GM21825 (cell line): ENCODE results near the gene TUBGCP2.

Source experiments
- ATAC-seq: cut with Tn5 transposase; IDR thresholded peaks from one replicate; pipeline ENCODE4 v1.9.1; 2021; ENCODE audit warnings: mild to moderate bottlenecking, moderate library complexity; ENCODE audit not compliant: unreplicated experiment

Gene TUBGCP2

DNA sequence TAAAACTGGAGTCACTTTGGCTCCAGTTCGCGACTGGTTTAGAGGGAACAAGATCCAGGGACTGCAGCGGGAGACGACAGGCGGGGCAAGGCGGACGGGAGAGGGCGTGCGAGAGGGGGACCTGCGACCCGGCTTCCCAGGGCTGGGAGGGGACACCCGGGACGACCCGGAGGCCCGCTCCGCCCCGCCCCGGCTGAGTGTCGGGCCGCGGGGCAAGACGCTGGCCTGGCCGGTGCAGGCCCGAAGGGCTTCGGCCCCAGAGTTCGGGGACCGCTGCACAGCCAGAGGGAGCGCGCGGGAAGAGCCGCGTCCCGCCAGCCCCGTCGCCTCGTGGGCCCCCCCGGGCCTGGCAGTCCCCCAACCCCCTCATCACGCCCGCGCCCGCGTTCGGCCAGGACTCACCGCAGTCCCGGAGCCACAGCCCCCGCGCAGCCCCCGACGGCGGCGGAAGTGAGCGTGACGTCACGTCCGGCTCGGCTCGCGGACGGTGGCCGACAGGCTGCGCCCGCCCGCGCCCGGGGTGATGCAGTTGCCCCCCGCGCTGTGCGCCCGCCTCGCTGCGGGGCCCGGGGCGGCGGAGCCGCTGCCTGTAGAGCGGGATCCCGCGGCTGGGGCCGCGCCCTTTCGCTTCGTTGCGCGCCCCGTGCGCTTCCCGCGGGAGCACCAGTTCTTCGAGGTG, at the start of gene TUBGCP2, which contains the start of gene ZNF511:
TSS of gene TUBGCP2 (minus strand) at position 452 of the 679 bp plus-strand sequence. CDS start 5,931 bp downstream, outside the sequence.
TSS of gene ZNF511 (plus strand) at position 494 of the 679 bp plus-strand sequence. CDS start at position 524, 30 bp downstream.
- ATAC-seq: peak; percentile 69

DNA sequence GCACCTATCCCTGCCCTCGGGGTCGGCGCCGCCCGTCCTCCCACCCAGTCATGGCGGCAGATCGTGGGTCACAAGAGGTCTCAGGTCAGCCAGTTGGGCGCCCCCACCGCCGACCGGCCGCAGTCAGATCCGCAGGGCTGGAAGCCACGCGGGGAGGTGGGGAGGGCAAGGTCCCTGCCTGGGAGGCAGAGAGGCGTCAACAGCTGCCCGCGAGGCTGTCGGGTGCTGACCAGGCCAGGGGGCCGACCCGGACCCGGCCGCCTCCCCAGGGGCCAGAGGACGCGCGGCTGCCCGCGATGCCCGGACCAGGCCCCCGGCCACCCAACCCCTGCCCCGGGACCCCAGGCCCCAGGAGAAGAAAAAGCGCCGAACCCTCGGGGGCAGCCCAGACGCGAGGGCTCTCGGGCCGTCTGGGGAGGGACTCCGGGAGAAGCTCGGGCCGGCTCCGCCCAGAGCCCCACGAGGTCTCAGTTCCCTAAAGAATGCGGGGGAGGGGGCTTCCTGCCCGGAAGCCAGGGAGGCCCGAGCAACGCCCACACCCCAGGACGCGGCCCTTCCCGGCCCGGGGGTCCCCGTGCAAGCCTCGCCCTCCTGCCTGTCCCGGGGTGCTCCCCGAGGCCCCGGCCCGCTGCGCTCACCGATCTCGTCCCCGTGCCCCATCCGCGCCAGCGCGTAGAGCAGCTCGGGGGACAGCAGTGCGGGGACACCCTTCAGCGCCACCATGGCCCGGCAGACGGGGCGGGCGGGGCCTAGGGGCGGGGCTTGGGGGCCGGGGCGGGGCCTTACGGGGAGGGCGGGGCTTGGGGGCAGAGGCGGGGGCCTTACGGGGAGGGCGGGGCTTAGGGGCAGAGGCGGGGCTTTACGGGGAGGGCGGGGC, 48.9 kb upstream of the TUBGCP2 start, which contains the start of gene FUOM:
TSS of gene FUOM (minus strand) at position 735 of the 877 bp plus-strand sequence. CDS start at position 723, 12 bp downstream.
- peak; percentile 68 for ATAC-seq

- ATAC-seq: no peak
These were observed 48.0 kb upstream of the TUBGCP2 start for GRCh38 chr10:133356549-133357284.

DNA sequence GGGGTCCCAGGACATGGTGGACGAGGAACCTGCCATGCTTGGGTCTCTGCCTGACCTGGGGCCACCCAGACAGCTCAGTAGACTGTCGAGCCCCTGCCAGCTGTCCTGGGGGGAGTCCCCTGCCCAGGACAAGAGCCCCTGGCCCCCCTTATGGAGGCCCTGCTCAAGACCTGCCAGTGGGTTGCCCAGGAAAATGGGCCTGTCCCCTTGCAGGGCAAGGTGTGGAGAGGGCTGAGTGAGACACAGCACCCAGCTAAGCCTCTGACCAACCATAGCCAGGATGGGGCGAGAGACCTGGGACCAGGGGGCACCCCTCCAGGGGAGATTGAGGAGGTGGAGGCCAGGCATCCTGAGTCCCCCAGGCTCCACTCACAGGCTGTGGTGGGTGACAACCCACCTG, 47.3 kb upstream of the TUBGCP2 start:
- no peak for ATAC-seq

GRCh38 chr10:133355266-133355665, 46.6 kb upstream of the TUBGCP2 start:
- no peak for ATAC-seq

- no peak for ATAC-seq
These were observed 46.1 kb upstream of the TUBGCP2 start for GRCh38 chr10:133354672-133355240.

- no peak for ATAC-seq
These were observed 45.4 kb upstream of the TUBGCP2 start for GRCh38 chr10:133353988-133354605.

GRCh38 chr10:133353202-133353959, 44.7 kb upstream of the TUBGCP2 start:
- no peak for ATAC-seq

- ATAC-seq: no peak
These were observed 43.0 kb upstream of the TUBGCP2 start for GRCh38 chr10:133351408-133352318.

DNA sequence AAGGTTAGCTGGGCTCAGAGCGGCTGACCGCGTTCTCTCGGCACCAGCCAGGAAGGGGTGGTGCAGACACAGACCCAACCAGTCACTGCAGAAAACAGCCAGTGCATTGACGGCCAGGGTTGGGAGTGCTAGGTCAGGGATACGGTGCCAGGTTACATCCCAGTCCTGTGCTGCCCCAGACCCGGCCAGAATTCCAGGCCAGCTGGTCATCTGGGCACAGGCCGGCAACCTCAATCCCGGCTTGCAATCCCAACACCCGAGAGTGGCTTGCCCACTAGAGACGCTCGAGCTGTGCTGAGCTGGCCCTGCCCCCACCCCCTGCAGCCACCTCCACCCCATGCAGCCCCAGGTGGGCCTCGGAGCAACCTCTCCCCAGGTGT, 42.3 kb upstream of the TUBGCP2 start:
- no peak for ATAC-seq

- no peak for ATAC-seq
These were observed 41.7 kb upstream of the TUBGCP2 start for GRCh38 chr10:133350283-133350949.

GRCh38 chr10:133349577-133350011, 40.9 kb upstream of the TUBGCP2 start:
- no peak for ATAC-seq

DNA sequence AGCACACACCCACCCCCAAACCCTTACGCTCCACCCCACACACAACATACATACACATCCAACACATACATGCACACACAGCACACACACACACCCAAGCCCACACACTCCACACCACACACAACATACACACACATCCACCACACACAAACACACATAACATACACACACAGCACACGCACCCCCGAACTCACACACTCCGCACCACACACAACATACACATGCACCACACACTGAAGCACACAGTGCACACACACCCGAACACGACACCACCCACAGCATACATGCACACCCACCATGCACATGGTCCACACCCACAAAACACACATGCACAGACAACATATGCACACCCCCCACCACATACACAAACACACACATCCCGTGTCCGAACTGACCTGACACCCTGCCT, 40.5 kb upstream of the TUBGCP2 start:
- ATAC-seq: no peak

GRCh38 chr10:133347710-133348517, 39.2 kb upstream of the TUBGCP2 start:
- ATAC-seq: no peak

DNA sequence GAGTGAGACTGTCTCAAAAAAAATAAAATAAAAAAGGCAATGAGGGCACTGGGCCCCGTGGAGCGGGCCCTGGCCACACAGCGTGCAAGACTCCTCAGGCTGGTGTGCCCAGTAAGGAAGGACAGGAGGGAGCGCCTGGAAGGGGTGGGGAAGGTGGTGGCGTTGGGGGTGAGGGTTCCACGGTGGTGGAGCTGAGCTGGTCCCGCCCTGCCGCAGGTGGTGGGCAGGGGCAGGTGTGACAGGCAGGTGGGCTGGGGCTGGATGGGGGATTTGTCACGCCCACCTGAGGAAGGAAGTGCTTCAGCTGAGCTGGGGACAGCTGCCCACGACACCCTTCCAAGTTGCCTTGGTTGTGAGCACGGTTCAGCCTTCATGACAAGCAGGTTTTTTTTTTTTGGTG, 37.7 kb upstream of the TUBGCP2 start:
- ATAC-seq: no peak

DNA sequence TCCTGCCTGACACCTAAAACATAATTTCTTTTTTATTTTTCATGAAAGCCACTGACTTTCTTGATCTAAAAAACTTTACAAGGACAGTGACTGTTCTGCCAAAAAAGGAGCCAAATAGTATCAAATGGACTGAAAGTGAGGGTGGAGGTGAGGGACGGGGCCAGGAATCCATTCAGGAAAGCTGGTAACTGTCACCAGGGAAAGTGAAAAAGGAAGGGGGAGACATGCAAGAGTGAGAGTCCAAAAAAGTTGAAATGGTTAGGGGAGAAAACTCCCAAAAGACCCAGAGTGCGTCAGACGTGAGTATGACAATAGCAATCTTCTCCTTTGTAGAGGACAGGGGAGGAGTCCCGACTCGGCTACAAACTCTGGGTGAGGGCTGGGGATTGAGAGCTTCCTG, 35.6 kb upstream of the TUBGCP2 start:
- ATAC-seq: no peak

- ATAC-seq: no peak
These were observed 34.9 kb upstream of the TUBGCP2 start for GRCh38 chr10:133343558-133343957.
